IMR-90 (cell line): ENCODE measurements around the gene TGFB3. TPM values are rescaled to one million over a fixed set of nuclear protein-coding genes. Genes with fewer than 3 reads are reported as not detected.

Experiments used
- ATAC-seq: fragments of 200-7000 bp; cut with Tn5 transposase; 2 replicates; pipeline ENCODE4 v1.9.1; 2020; ENCODE audit warnings: low read depth, mild to moderate bottlenecking, moderate library complexity
- BruUV-seq: library from RNA; stranded (reverse); fragments of 400-500 nt; replicated peaks from 2 replicates; lab custom pipeline; 2021; lab: Mats Ljungman, UMichigan
- CTCF ChIA-PET: fragments of 300-600 bp; formaldehyde crosslinking; extraction: SDS; loops from one replicate; lab custom pipeline; 2021; ENCODE audit warnings: antibody characterized with exemption; lab: Yijun Ruan, JAX
- POLR2A ChIA-PET: fragments of 300-600 bp; sonication (Branson Sonifier 250); formaldehyde crosslinking; loops from one replicate; lab custom pipeline; 2022; ENCODE audit warnings: antibody characterized with exemption; ENCODE audit not compliant: unreplicated experiment; lab: Charles Lee
- DNase-seq: peaks from one replicate; pipeline ENCODE4 v3.0.0; 2013
- H2AFZ ChIP-seq: replicated peaks from 2 replicates; pipeline ENCODE3; 2013; ENCODE audit warnings: low read length, mild to moderate bottlenecking; ENCODE audit not compliant: poor library complexity
- H2AK5ac ChIP-seq: 2 replicates; pipeline ENCODE4 v1.6.1; 2013; ENCODE audit warnings: low read depth, low read length, inconsistent platforms
- H2AK9ac ChIP-seq: replicated peaks from 2 replicates; pipeline ENCODE3; 2013; ENCODE audit warnings: mild to moderate bottlenecking, low read depth, low read length, moderate library complexity; ENCODE audit not compliant: poor library complexity
- H2BK120ac ChIP-seq: 2 replicates; pipeline ENCODE4 v1.6.1; 2013; ENCODE audit warnings: low read depth, low read length, inconsistent platforms
- H2BK15ac ChIP-seq: 3 replicates; pipeline ENCODE4 v1.6.1; 2013; ENCODE audit warnings: low read depth, low read length, inconsistent platforms
- H2BK20ac ChIP-seq: 2 replicates; pipeline ENCODE4 v1.6.1; 2013; ENCODE audit warnings: low read depth, mild to moderate bottlenecking, inconsistent platforms, low read length, moderate library complexity
- H2BK5ac ChIP-seq: 2 replicates; pipeline ENCODE4 v1.6.1; 2013; ENCODE audit warnings: mild to moderate bottlenecking, low read depth, low read length, inconsistent platforms; ENCODE audit not compliant: poor library complexity, severe bottlenecking
- H3K14ac ChIP-seq: replicated peaks from 2 replicates; pipeline ENCODE4 v1.6.1; 2013; ENCODE audit warnings: low read depth, low read length, inconsistent platforms
- H3K18ac ChIP-seq: 2 replicates; pipeline ENCODE4 v1.6.1; 2013; ENCODE audit warnings: low read depth, low read length, control low read depth
- H3K23ac ChIP-seq: 2 replicates; pipeline ENCODE4 v1.6.1; 2013; ENCODE audit warnings: low read depth, low read length, inconsistent platforms
- H3K27ac ChIP-seq: 2 replicates; pipeline ENCODE4 v1.5.1; 2013; ENCODE audit warnings: mild to moderate bottlenecking, control low read depth, low read length; ENCODE audit not compliant: insufficient read depth
- H3K27me3 ChIP-seq: 2 replicates; pipeline ENCODE4 v1.6.1; 2013; ENCODE audit warnings: low read length; ENCODE audit not compliant: control insufficient read depth, insufficient read depth
- H3K36me3 ChIP-seq: 2 replicates; pipeline ENCODE4 v1.6.1; 2013; ENCODE audit warnings: low read length, mixed read lengths; ENCODE audit not compliant: control insufficient read depth, insufficient read depth
- H3K4ac ChIP-seq: 2 replicates; pipeline ENCODE4 v1.6.1; 2013; ENCODE audit warnings: low read depth, low read length, inconsistent platforms
- H3K4me1 ChIP-seq: 2 replicates; pipeline ENCODE4 v1.6.1; 2013; ENCODE audit warnings: low read length, mixed read lengths; ENCODE audit not compliant: control insufficient read depth, insufficient read depth
- H3K4me2 ChIP-seq: 2 replicates; pipeline ENCODE4 v1.6.1; 2013; ENCODE audit warnings: low read depth, mild to moderate bottlenecking, control low read depth, low read length, moderate library complexity
- H3K4me3 ChIP-seq: 2 replicates; pipeline ENCODE4 v1.5.1; 2013; ENCODE audit warnings: low read depth, mild to moderate bottlenecking, control low read depth, low read length, moderate library complexity; ENCODE audit not compliant: insufficient read depth
- H3K56ac ChIP-seq: 2 replicates; pipeline ENCODE4 v1.6.1; 2013; ENCODE audit warnings: low read length, inconsistent platforms; ENCODE audit not compliant: insufficient read depth; ENCODE audit errors: extremely low read depth
- H3K79me1 ChIP-seq, 2 experiments: 2 replicates each; pipeline ENCODE4 v1.6.1; 2013; ENCODE audit warnings: low read length in 2 of 2, inconsistent platforms in 1 of 2, low read depth in 1 of 2
- H3K9ac ChIP-seq: 2 replicates; pipeline ENCODE4 v1.6.1; 2013; ENCODE audit warnings: low read depth, low read length, control low read depth
- H3K9me1 ChIP-seq: 2 replicates; pipeline ENCODE4 v1.6.1; 2013; ENCODE audit warnings: low read length, inconsistent platforms; ENCODE audit not compliant: insufficient read depth
- H3K9me3 ChIP-seq: 2 replicates; pipeline ENCODE4 v1.6.1; 2013; ENCODE audit warnings: low read length; ENCODE audit not compliant: control insufficient read depth, insufficient read depth
- H4K20me1 ChIP-seq: 2 replicates; pipeline ENCODE4 v1.6.1; 2013; ENCODE audit warnings: low read length, inconsistent platforms; ENCODE audit not compliant: insufficient read depth
- H4K5ac ChIP-seq: 2 replicates; pipeline ENCODE4 v1.6.1; 2013; ENCODE audit warnings: mild to moderate bottlenecking, low read depth, low read length, control low read depth
- H4K8ac ChIP-seq, 2 experiments: 2 replicates each; pipeline ENCODE4 v1.6.1; 2013; ENCODE audit warnings: low read depth in 2 of 2, low read length in 2 of 2, control low read depth in 1 of 2, inconsistent platforms in 1 of 2
- H4K91ac ChIP-seq: 2 replicates; pipeline ENCODE4 v1.6.1; 2013; ENCODE audit warnings: low read depth, low read length, inconsistent platforms; ENCODE audit not compliant: insufficient read depth
- BHLHE40 ChIP-seq: fragments of 150-350 bp; IDR thresholded peaks from 2 replicates; pipeline ENCODE4 v1.6.1; 2016; ENCODE audit warnings: mild to moderate bottlenecking, low read depth, low read length
- CEBPB ChIP-seq: IDR thresholded peaks from 2 replicates; pipeline ENCODE4 v1.6.1; 2012; ENCODE audit warnings: low read depth, low read length, improper control_type of control experiment
- FOS ChIP-seq: fragments of 150-350 bp; IDR thresholded peaks from 2 replicates; pipeline ENCODE4 v1.6.1; 2016; ENCODE audit warnings: low read depth, low read length
- MAFK ChIP-seq: IDR thresholded peaks from 2 replicates; pipeline ENCODE4 v1.6.1; 2012; ENCODE audit warnings: low read depth, low read length, improper control_type of control experiment
- MAZ ChIP-seq: IDR thresholded peaks from 2 replicates; pipeline ENCODE4 v1.6.1; 2012; ENCODE audit warnings: low read depth, mild to moderate bottlenecking, low read length, improper control_type of control experiment, moderate library complexity, borderline replicate concordance
- MXI1 ChIP-seq: IDR thresholded peaks from 2 replicates; pipeline ENCODE4 v1.6.1; 2012; ENCODE audit warnings: low read depth, mild to moderate bottlenecking, low read length, moderate library complexity, borderline replicate concordance
- RAD21 ChIP-seq: IDR thresholded peaks from 2 replicates; pipeline ENCODE4 v1.6.1; 2012; ENCODE audit warnings: low read length, improper control_type of control experiment
- SMC3 ChIP-seq: fragments of 150-350 bp; IDR thresholded peaks from 2 replicates; pipeline ENCODE4 v1.6.1; 2016; ENCODE audit warnings: low read depth, mild to moderate bottlenecking, antibody characterized with exemption, low read length, moderate library complexity
- WGBS, 2 experiments: methylation state at CpG; one replicate each; pipeline versions ENCODE4 v1.1.5 to v1.1.7; 2013; ENCODE audit warnings: missing lambda C conversion rate in 2 of 2; ENCODE audit not compliant: insufficient read length in 1 of 2; ENCODE audit errors: extremely low coverage in 2 of 2; 5-methylcytosine and 5-hydroxymethylcytosine counted together
- dilution Hi-C: fragments of 300-500 bp; cut with HindIII; formaldehyde crosslinking; loops from one replicate; pipeline ENCODE4 v1.14.3; 2018; ENCODE audit warnings: low sequenced_read_pairs; ENCODE audit not compliant: unreplicated experiment
- in situ Hi-C: fragments of 300-500 bp; cut with MboI; formaldehyde crosslinking; loops from 3 replicates; pipeline ENCODE4 v1.14.3; 2019; ENCODE audit warnings: low sequenced_read_pairs, inconsistent platforms, mixed read lengths
- intact Hi-C: fragments of 100-400 bp; cut with micrococcal nuclease; formaldehyde crosslinking; loops from 2 replicates; pipeline ENCODE4 v1.10.0; 2022
- polyA plus RNA-seq, 3 experiments: library from polyadenylated mRNA; depleted of rRNA; stranded (reverse); fragments of >200 nt; gene quantifications; 2 replicates each; pipeline ENCODE4 v1.2.3, GENCODE V29; 2012; ENCODE audit warnings: low replicate concordance in 1 of 3
- total RNA-seq: library from RNA; depleted of rRNA; stranded (reverse); fragments of >200 nt; gene quantifications from 2 replicates; pipeline ENCODE4 v1.2.3, GENCODE V29; 2012
- TF ChIP-seq, protein P1 (sequence below): fragments of 150-350 bp; IDR thresholded peaks from 2 replicates; pipeline ENCODE4 v1.6.1; 2017; ENCODE audit warnings: mild to moderate bottlenecking, antibody characterized with exemption, low read length, low read depth
- TF ChIP-seq, protein P2 (sequence below): fragments of 150-350 bp; IDR thresholded peaks from 2 replicates; pipeline ENCODE4 v1.6.1; 2016; ENCODE audit warnings: low read depth, mild to moderate bottlenecking, low read length, moderate library complexity, borderline replicate concordance
- TF ChIP-seq, protein P3 (sequence below): conservative IDR thresholded peaks from 2 replicates; pipeline ENCODE4 v1.5.1; 2012; ENCODE audit warnings: mild to moderate bottlenecking, low read depth, low read length, improper control_type of control experiment

TGFB3 gene
- total and polyA plus RNA-seq, 2 of the 4 experiments (the other 2 are of a cell fraction), result 2.2 to 4.3 TPM

DNA sequence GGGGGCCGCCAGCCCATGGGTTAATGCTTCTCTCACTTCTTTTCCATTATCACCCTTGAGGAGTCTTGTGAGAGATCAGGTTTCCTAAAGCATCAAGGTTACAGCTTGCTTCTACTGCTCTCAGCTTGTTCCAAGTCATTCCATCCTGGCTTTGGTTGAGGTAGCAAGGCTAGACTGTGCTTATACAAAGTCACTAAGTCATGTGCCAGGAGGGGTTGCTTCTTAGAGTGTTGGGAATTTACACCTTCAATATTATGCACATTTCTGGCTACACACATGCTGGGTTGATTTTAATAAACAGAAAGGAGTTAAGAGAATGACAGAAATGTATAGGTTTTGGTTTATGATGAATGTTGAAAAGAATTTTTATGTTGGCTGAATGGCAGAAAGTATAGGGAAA, 25.6 kb upstream of the TGFB3 start:
- Histone ChIP-seq H3K56ac (no peak overlapping the region), H3K4me2 (no peak overlapping the region), H3K27me3 (no peaks in the 10 kb centered on the region)

More for the DNA sequence above, 25.6 kb upstream of the TGFB3 start:
- Histone ChIP-seq H2AFZ (no peak overlapping the region), H3K23ac (no peak overlapping the region), H4K8ac (no peak overlapping the region), H3K18ac (no peak overlapping the region), H3K4me1 (peaks cover 7% of the 10 kb centered on the region), H3K79me1 (0 out of 4 replicates have a peak, but pooled peaks cover 2% of the 10 kb centered on the region in 2 experiments), H2AK9ac (no peak overlapping the region), H2BK120ac (no peak overlapping the region), H3K4me3 (no peak overlapping the region), H3K9ac (no peak overlapping the region), H2BK20ac (no peak overlapping the region), H2BK5ac (no peak overlapping the region), H2BK15ac (no peak overlapping the region), H3K14ac (no peak overlapping the region), H4K5ac (no peak overlapping the region), H2AK5ac (no peak overlapping the region), H3K9me1 (peaks cover 7% of the 10 kb centered on the region; the same call in 1 of the 2 replicates), H4K20me1 (no peaks in the 10 kb centered on the region), H3K27ac (no peak overlapping the region), H3K36me3 (peaks cover 23% of the 10 kb centered on the region), H4K91ac (no peak overlapping the region), H3K4ac (no peak overlapping the region), H3K9me3 (no peaks in the 10 kb centered on the region)
- intact Hi-C loops, result loop anchor here (10.0 kb wide), 1 partner anchor 147 kb away; the partner anchor contains the start of gene GPATCH2L
- no peak for DNase-seq
- no peak for ATAC-seq
- POLR2A ChIA-PET, result no interaction called here
- dilution Hi-C loops, result no loop called here
- BruUV-seq, result no TSS peak
- in situ Hi-C loops, result no loop called here
- CTCF ChIA-PET, result interaction anchor here (0.7 kb wide), 1 partner anchor 1348 kb away, joined by 5 read pairs; no protein-coding TSS in a partner anchor
- TF ChIP-seq RAD21, result no peak
- TF ChIP-seq FOS, result no peak
- TF ChIP-seq MXI1, result no peak
- no peak for TF ChIP-seq SMC3
- TF ChIP-seq, protein P1, sequence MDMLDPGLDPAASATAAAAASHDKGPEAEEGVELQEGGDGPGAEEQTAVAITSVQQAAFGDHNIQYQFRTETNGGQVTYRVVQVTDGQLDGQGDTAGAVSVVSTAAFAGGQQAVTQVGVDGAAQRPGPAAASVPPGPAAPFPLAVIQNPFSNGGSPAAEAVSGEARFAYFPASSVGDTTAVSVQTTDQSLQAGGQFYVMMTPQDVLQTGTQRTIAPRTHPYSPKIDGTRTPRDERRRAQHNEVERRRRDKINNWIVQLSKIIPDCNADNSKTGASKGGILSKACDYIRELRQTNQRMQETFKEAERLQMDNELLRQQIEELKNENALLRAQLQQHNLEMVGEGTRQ, result no peak
- TF ChIP-seq BHLHE40, result no peak
- no peak for TF ChIP-seq CEBPB
- no peak for TF ChIP-seq MAFK
- TF ChIP-seq, protein P2, sequence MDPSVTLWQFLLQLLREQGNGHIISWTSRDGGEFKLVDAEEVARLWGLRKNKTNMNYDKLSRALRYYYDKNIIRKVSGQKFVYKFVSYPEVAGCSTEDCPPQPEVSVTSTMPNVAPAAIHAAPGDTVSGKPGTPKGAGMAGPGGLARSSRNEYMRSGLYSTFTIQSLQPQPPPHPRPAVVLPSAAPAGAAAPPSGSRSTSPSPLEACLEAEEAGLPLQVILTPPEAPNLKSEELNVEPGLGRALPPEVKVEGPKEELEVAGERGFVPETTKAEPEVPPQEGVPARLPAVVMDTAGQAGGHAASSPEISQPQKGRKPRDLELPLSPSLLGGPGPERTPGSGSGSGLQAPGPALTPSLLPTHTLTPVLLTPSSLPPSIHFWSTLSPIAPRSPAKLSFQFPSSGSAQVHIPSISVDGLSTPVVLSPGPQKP, result no peak
- TF ChIP-seq, protein P3, sequence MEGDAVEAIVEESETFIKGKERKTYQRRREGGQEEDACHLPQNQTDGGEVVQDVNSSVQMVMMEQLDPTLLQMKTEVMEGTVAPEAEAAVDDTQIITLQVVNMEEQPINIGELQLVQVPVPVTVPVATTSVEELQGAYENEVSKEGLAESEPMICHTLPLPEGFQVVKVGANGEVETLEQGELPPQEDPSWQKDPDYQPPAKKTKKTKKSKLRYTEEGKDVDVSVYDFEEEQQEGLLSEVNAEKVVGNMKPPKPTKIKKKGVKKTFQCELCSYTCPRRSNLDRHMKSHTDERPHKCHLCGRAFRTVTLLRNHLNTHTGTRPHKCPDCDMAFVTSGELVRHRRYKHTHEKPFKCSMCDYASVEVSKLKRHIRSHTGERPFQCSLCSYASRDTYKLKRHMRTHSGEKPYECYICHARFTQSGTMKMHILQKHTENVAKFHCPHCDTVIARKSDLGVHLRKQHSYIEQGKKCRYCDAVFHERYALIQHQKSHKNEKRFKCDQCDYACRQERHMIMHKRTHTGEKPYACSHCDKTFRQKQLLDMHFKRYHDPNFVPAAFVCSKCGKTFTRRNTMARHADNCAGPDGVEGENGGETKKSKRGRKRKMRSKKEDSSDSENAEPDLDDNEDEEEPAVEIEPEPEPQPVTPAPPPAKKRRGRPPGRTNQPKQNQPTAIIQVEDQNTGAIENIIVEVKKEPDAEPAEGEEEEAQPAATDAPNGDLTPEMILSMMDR, result no peak
- no peak for TF ChIP-seq MAZ
- WGBS, 2 experiments, result no CpG with 5 or more reads among the region's 1 CpG
